ENCODE results near the gene PSMD10.

The PSMD10 gene

GRCh38 chrX:108123591-108124366 is 32.4 kb upstream of the PSMD10 start:
- H3K4me1 ChIP-seq (ENCODE audit: insufficient read depth, poor library complexity, severe bottlenecking) = peaks cover 15% of the 10 kb centered on the region
- DNase-seq (ENCODE audit: low spot score) (no peak), ATAC-seq (ENCODE audit: low read depth) (no peak)
- H3K27me3 ChIP-seq (ENCODE audit: insufficient read depth, poor library complexity, severe bottlenecking) = no peaks in the 10 kb centered on the region
- TF ChIP-seq CTCF (IDR thresholded peaks at IDR 0.05; ENCODE audit: poor library complexity, severe bottlenecking) = no peak
- H3K4me3 ChIP-seq (ENCODE audit: severe bottlenecking) = no peak overlapping the region
- H3K27ac ChIP-seq (ENCODE audit: poor library complexity, severe bottlenecking) = peak overlapping the region; percentile 37
- H3K36me3 ChIP-seq (ENCODE audit: low read depth) = no peaks in the 10 kb centered on the region
- H3K9me3 ChIP-seq (ENCODE audit: severe bottlenecking) = no peaks in the 10 kb centered on the region

GRCh38 chrX:108122748-108123147 is 31.4 kb upstream of the PSMD10 start:
- peaks cover 15% of the 10 kb centered on the region for H3K4me1 ChIP-seq (ENCODE audit: insufficient read depth, poor library complexity, severe bottlenecking)
- peak; percentile 67 for ATAC-seq (ENCODE audit: low read depth)
- DNase-seq (ENCODE audit: low spot score) = no peak

GRCh38 chrX:108121291-108121690 is 29.9 kb upstream of the PSMD10 start:
- H3K36me3 ChIP-seq (ENCODE audit: low read depth) = no peaks in the 10 kb centered on the region
- H3K4me1 ChIP-seq (ENCODE audit: insufficient read depth, poor library complexity, severe bottlenecking) = peaks cover 15% of the 10 kb centered on the region
- no peak for DNase-seq (ENCODE audit: low spot score)
- H3K4me3 ChIP-seq (ENCODE audit: severe bottlenecking) = no peak overlapping the region
- ATAC-seq (ENCODE audit: low read depth) = no peak
- no peaks in the 10 kb centered on the region for H3K9me3 ChIP-seq (ENCODE audit: severe bottlenecking)
- H3K27ac ChIP-seq (ENCODE audit: poor library complexity, severe bottlenecking) = no peak overlapping the region
- TF ChIP-seq CTCF (IDR thresholded peaks at IDR 0.05; ENCODE audit: poor library complexity, severe bottlenecking) = no peak
- no peaks in the 10 kb centered on the region for H3K27me3 ChIP-seq (ENCODE audit: insufficient read depth, poor library complexity, severe bottlenecking)

More at GRCh38 chrX:108122748-108123147, 31.4 kb upstream of the PSMD10 start:
- Histone ChIP-seq H3K27me3 (ENCODE audit: insufficient read depth, poor library complexity, severe bottlenecking) (no peaks in the 10 kb centered on the region), H3K4me3 (ENCODE audit: severe bottlenecking) (no peak overlapping the region), H3K9me3 (ENCODE audit: severe bottlenecking) (no peaks in the 10 kb centered on the region), H3K27ac (ENCODE audit: poor library complexity, severe bottlenecking) (peak overlapping the region; percentile 37), H3K36me3 (ENCODE audit: low read depth) (no peaks in the 10 kb centered on the region)
- no peak for TF ChIP-seq CTCF (IDR thresholded peaks at IDR 0.05; ENCODE audit: poor library complexity, severe bottlenecking)

- no peak for TF ChIP-seq CTCF (IDR thresholded peaks at IDR 0.05; ENCODE audit: poor library complexity, severe bottlenecking)
- no peak for DNase-seq (ENCODE audit: low spot score)
- Histone ChIP-seq H3K27me3 (ENCODE audit: insufficient read depth, poor library complexity, severe bottlenecking) (no peaks in the 10 kb centered on the region), H3K36me3 (ENCODE audit: low read depth) (no peaks in the 10 kb centered on the region), H3K4me1 (ENCODE audit: insufficient read depth, poor library complexity, severe bottlenecking) (peaks cover 9% of the 10 kb centered on the region), H3K9me3 (ENCODE audit: severe bottlenecking) (no peaks in the 10 kb centered on the region), H3K27ac (ENCODE audit: poor library complexity, severe bottlenecking) (no peak overlapping the region), H3K4me3 (ENCODE audit: severe bottlenecking) (no peak overlapping the region)
- no peak for ATAC-seq (ENCODE audit: low read depth)
These were observed 26.6 kb upstream of the PSMD10 start for GRCh38 chrX:108117988-108118387.

GRCh38 chrX:108114541-108114940 is 23.2 kb upstream of the PSMD10 start:
- H3K27me3 ChIP-seq (ENCODE audit: insufficient read depth, poor library complexity, severe bottlenecking) = no peaks in the 10 kb centered on the region
- ATAC-seq (ENCODE audit: low read depth) (no peak), DNase-seq (ENCODE audit: low spot score) (no peak)
- no peak for TF ChIP-seq CTCF (IDR thresholded peaks at IDR 0.05; ENCODE audit: poor library complexity, severe bottlenecking)
- H3K27ac ChIP-seq (ENCODE audit: poor library complexity, severe bottlenecking) = no peak overlapping the region
- H3K4me3 ChIP-seq (ENCODE audit: severe bottlenecking) = no peak overlapping the region
- no peaks in the 10 kb centered on the region for H3K9me3 ChIP-seq (ENCODE audit: severe bottlenecking)
- H3K4me1 ChIP-seq (ENCODE audit: insufficient read depth, poor library complexity, severe bottlenecking) = no peaks in the 10 kb centered on the region
- no peaks in the 10 kb centered on the region for H3K36me3 ChIP-seq (ENCODE audit: low read depth)
